AG04449 (cell line): Measurements from ENCODE around the gene RCAN2.

Experiments used
- CTCF ChIA-PET: fragments of 350-600 bp; formaldehyde crosslinking; extraction: SDS; loops from one replicate; lab custom pipeline; 2021; ENCODE audit warnings: antibody characterized with exemption; lab: Yijun Ruan, JAX
- POLR2A ChIA-PET: fragments of 400-600, 350-600 bp; formaldehyde crosslinking; extraction: SDS; loops from one replicate; lab custom pipeline; 2020; ENCODE audit warnings: antibody characterized with exemption, inconsistent platforms; lab: Yijun Ruan, JAX
- DNase-seq: peaks from one replicate; pipeline ENCODE4 v3.0.0-alpha.2; 2010; ENCODE audit warnings: low read depth, low spot score
- H3K4me3 ChIP-seq: 2 replicates; pipeline ENCODE4 v1.5.1; 2011; ENCODE audit warnings: low read depth, mild to moderate bottlenecking, control low read depth, low read length
- TF ChIP-seq, protein P1 (sequence below): IDR thresholded peaks from one replicate; pipeline ENCODE4 v1.5.1; 2011; ENCODE audit warnings: mild to moderate bottlenecking, moderate library complexity, low read length, control low read depth, inconsistent platforms; ENCODE audit not compliant: insufficient read depth; ENCODE audit errors: missing control alignments

Gene RCAN2

DNA sequence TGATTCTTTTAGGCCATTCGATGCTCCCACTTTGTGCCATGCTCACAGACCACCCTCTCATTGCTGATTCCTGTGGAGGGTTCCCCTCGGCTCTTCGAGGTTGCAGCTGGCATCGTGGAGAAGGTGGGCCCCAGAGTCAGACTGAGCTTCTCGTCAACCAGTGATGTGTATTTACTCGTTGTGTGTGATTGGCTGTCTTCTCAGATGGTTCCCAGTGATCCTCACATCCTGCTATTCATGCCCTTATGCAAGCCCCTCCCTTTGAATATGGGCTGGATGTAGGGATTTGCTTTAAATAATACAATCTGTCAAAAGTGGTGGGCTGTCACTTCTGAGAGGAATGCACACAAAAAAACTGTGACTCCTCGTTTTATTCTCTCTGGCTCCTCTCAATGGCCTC is 220.9 kb downstream of the RCAN2 start:
- CTCF ChIA-PET, result no interaction called here
- POLR2A ChIA-PET, result no interaction called here
- H3K4me3 ChIP-seq, result no peak overlapping the region
- no peak for DNase-seq
- TF ChIP-seq, protein P1, sequence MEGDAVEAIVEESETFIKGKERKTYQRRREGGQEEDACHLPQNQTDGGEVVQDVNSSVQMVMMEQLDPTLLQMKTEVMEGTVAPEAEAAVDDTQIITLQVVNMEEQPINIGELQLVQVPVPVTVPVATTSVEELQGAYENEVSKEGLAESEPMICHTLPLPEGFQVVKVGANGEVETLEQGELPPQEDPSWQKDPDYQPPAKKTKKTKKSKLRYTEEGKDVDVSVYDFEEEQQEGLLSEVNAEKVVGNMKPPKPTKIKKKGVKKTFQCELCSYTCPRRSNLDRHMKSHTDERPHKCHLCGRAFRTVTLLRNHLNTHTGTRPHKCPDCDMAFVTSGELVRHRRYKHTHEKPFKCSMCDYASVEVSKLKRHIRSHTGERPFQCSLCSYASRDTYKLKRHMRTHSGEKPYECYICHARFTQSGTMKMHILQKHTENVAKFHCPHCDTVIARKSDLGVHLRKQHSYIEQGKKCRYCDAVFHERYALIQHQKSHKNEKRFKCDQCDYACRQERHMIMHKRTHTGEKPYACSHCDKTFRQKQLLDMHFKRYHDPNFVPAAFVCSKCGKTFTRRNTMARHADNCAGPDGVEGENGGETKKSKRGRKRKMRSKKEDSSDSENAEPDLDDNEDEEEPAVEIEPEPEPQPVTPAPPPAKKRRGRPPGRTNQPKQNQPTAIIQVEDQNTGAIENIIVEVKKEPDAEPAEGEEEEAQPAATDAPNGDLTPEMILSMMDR, result no peak

DNA sequence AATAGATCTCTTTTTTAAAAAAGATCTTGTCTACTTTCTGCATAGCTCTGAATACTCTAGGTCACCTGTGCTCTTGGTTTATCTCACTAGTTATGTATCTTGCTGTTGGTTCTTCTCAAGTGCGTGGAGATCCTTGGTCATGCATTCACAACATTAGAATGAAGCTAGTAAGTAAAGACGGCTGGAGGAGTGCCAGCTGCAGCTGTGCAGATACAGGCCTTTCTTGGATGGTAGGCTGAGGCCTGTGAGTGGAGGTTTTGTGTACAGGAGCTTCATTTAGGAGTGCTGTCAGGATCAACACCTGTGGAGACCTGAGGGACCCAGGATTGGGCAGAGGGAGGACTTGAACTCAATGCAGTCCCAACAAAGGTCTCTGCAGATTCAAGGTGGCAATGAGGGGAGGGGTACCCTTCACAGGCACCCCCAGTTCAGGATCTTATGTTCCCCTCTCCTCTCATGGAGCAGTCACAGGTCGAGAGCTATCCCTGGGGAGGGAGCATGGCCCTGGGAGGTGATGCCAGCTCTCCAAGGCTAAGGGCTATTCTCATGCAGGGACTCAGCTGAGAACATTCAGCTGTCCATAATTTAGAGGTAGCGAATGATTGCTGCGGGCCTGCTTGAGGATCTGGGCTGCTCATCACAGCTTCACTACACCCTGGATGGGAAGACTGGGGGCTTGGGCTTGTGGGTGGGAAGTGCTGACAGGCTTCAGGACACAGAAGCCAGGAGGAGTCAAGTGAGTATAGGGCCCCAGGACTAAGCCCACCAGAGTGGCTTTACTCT is 221.6 kb downstream of the RCAN2 start:
- CTCF ChIA-PET, result no interaction called here
- no peak overlapping the region for H3K4me3 ChIP-seq
- TF ChIP-seq, protein P1, result no peak
- DNase-seq, result no peak
- POLR2A ChIA-PET, result no interaction called here

DNA sequence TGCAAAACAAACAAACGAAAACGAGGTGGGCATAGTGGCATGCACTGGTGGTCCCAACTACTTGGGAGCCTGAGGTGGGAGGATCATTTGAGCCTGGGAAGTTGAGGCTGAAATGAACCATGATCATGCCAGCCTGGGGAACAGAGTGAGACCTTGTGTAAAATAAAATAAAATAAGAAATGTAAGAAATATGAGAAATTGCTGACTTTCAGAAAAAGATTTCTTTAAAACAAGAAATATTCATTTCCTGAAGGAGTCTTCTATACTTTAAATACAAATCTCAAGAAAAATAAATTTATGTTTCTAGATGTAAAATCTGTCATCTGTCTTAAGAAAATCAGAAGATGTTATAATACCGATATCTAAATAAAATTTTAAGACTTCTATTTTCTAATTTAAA is 223.7 kb downstream of the RCAN2 start:
- DNase-seq, result no peak
- CTCF ChIA-PET, result no interaction called here
- no peak overlapping the region for H3K4me3 ChIP-seq
- TF ChIP-seq, protein P1, result no peak
- POLR2A ChIA-PET, result no interaction called here

DNA sequence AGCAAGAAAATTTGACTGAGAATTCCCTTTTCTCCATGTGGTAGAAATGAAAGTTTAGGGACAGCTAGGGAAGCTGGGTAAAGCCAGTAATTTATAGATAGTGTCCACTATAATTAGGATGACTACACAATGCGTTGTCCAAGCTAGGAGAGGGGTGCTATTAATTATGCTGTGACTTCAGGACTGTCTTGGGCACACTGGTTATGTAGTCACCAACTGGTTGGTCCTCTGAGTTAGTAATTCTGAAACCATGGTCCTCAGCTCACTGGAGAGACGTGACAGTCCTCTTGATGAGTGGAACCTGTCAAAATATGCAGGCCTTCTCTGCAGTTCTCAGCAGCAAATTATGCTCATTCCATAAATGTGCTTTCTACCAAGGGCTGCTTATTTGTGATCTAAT is 225.9 kb downstream of the RCAN2 start:
- TF ChIP-seq, protein P1, result no peak
- ChIA-PET POLR2A (no interaction called here), CTCF (no interaction called here)
- H3K4me3 ChIP-seq, result no peak overlapping the region
- no peak for DNase-seq

DNA sequence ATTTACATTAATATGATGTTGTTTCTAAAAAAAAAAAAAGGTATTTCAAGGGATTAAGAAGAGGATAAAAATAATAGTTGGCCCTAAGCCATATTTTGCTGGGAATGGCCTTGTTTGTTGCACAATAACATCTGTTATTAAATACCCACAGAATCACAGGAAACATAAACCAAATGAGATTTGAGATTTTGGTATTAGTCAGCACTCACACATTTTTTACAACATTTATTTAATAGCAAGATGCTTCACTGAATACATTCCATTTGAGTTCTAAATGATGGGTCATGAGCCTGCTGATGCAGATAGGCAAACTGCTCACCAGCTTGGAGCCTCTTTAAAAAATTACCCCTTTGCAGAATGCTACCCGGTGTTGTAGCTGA is 227.6 kb downstream of the RCAN2 start:
- peak; percentile 12 for DNase-seq
- ChIA-PET POLR2A (no interaction called here), CTCF (no interaction called here)
- no peak overlapping the region for H3K4me3 ChIP-seq
- TF ChIP-seq, protein P1, result no peak

DNA sequence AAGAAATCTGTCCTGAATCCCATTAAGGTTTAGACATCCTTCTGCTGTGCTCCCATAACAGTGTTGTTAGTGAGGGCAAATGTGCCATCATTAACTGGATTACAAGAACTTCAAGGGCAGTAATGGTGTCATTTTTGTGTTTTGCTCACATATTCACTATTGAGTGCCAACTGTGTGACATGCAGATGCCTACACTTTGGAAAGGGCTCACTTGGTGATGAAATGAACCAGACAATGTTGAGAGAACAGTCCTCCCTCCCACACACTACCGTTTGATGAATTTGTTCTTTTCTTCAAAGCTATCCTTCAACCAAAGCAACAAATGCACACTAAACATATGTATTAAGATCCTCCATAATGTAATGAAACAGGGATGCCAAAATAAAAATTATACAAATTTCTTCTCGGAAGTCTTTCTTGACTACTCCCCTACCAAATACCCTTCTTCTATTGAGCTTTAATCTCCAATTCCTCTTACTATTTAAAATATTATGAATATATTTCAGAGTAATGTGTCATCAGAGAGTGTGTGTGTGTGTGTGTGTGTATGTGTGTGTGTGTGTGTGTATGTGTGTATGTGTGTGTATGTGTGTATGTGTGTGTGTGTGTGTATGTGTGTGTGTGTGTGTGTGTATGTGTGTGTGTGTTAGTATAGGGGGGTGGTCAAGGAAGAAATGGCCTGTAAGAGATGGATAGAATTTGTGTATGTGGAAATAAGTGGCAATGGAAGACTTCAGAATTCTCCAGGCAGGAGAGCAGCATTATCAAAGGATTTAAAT is 228.1 kb downstream of the RCAN2 start:
- DNase-seq, result no peak
- POLR2A ChIA-PET, result no interaction called here
- TF ChIP-seq, protein P1, result no peak
- no peak overlapping the region for H3K4me3 ChIP-seq
- CTCF ChIA-PET, result no interaction called here
